ENCODE results near the gene PTPRD. TPM values are rescaled to one million over a fixed set of nuclear protein-coding genes. Genes with fewer than 3 reads are reported as not detected.
A peak's percentile ranks its signal among the peaks of the same experiment; 100 is the strongest.

Gene PTPRD
- total RNA-seq, 1 experiment from 2014 or later: 69.6 TPM

DNA sequence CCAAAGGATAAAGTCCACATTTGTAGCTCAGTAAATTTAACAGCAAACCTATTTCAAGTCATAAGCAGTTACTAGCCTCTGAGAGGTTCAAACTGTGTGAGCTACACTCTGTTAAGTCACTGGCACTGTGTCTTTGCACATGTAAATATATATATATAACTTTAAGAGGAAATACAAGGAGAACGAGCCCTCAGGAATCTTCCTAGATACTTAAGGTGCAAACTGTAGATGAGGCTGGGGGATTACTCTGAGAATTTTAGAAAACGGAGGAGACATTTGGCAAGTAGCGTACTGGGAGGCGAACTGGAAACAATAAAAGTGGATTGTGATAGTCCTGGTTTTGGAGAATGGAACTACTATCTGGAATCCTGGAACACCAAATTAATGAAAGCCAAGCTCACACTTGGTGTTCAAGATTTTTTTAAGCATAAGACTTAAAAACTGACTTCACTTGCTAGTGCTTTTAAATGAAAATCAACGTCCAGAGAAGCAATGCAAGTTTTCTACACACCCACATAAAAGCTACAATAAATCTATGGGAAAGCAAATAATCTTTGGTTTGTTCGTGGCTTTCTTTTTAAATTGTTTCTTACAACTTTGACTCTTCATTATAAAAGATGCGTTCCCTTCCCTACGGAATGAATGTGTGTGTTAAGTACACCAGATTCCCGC lies 1756.3 kb downstream of the PTPRD start:
- Mint-ChIP-seq H3K27me3 (ENCODE audit: low read depth) (peaks cover 15% of the 10 kb centered on the region), H3K4me1 (peaks cover 49% of the 10 kb centered on the region), H3K9me3 (no peaks in the 10 kb centered on the region), H3K4me3 (peak overlapping the region; percentile 90), H3K27ac (no peak overlapping the region), H3K36me3 (no peaks in the 10 kb centered on the region)
- TF ChIP-seq ZNF423 (CRISPR knock-in tag; IDR thresholded peaks at IDR 0.05): no peak
- TF ChIP-seq, protein P1, sequence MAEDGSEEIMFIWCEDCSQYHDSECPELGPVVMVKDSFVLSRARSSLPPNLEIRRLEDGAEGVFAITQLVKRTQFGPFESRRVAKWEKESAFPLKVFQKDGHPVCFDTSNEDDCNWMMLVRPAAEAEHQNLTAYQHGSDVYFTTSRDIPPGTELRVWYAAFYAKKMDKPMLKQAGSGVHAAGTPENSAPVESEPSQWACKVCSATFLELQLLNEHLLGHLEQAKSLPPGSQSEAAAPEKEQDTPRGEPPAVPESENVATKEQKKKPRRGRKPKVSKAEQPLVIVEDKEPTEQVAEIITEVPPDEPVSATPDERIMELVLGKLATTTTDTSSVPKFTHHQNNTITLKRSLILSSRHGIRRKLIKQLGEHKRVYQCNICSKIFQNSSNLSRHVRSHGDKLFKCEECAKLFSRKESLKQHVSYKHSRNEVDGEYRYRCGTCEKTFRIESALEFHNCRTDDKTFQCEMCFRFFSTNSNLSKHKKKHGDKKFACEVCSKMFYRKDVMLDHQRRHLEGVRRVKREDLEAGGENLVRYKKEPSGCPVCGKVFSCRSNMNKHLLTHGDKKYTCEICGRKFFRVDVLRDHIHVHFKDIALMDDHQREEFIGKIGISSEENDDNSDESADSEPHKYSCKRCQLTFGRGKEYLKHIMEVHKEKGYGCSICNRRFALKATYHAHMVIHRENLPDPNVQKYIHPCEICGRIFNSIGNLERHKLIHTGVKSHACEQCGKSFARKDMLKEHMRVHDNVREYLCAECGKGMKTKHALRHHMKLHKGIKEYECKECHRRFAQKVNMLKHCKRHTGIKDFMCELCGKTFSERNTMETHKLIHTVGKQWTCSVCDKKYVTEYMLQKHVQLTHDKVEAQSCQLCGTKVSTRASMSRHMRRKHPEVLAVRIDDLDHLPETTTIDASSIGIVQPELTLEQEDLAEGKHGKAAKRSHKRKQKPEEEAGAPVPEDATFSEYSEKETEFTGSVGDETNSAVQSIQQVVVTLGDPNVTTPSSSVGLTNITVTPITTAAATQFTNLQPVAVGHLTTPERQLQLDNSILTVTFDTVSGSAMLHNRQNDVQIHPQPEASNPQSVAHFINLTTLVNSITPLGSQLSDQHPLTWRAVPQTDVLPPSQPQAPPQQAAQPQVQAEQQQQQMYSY (CRISPR knock-in tag; IDR thresholded peaks at IDR 0.05): no peak
- TF ChIP-seq MYBL2 (CRISPR knock-in tag; IDR thresholded peaks at IDR 0.05): no peak
- TF ChIP-seq MXD4 (CRISPR knock-in tag; IDR thresholded peaks at IDR 0.05; ENCODE audit: borderline replicate concordance): no peak
- TF ChIP-seq, protein P2, sequence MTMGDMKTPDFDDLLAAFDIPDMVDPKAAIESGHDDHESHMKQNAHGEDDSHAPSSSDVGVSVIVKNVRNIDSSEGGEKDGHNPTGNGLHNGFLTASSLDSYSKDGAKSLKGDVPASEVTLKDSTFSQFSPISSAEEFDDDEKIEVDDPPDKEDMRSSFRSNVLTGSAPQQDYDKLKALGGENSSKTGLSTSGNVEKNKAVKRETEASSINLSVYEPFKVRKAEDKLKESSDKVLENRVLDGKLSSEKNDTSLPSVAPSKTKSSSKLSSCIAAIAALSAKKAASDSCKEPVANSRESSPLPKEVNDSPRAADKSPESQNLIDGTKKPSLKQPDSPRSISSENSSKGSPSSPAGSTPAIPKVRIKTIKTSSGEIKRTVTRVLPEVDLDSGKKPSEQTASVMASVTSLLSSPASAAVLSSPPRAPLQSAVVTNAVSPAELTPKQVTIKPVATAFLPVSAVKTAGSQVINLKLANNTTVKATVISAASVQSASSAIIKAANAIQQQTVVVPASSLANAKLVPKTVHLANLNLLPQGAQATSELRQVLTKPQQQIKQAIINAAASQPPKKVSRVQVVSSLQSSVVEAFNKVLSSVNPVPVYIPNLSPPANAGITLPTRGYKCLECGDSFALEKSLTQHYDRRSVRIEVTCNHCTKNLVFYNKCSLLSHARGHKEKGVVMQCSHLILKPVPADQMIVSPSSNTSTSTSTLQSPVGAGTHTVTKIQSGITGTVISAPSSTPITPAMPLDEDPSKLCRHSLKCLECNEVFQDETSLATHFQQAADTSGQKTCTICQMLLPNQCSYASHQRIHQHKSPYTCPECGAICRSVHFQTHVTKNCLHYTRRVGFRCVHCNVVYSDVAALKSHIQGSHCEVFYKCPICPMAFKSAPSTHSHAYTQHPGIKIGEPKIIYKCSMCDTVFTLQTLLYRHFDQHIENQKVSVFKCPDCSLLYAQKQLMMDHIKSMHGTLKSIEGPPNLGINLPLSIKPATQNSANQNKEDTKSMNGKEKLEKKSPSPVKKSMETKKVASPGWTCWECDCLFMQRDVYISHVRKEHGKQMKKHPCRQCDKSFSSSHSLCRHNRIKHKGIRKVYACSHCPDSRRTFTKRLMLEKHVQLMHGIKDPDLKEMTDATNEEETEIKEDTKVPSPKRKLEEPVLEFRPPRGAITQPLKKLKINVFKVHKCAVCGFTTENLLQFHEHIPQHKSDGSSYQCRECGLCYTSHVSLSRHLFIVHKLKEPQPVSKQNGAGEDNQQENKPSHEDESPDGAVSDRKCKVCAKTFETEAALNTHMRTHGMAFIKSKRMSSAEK (CRISPR knock-in tag; IDR thresholded peaks at IDR 0.05; ENCODE audit: borderline replicate concordance): no peak
- TF ChIP-seq, protein P3, sequence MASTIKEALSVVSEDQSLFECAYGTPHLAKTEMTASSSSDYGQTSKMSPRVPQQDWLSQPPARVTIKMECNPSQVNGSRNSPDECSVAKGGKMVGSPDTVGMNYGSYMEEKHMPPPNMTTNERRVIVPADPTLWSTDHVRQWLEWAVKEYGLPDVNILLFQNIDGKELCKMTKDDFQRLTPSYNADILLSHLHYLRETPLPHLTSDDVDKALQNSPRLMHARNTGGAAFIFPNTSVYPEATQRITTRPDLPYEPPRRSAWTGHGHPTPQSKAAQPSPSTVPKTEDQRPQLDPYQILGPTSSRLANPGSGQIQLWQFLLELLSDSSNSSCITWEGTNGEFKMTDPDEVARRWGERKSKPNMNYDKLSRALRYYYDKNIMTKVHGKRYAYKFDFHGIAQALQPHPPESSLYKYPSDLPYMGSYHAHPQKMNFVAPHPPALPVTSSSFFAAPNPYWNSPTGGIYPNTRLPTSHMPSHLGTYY (CRISPR knock-in tag; IDR thresholded peaks at IDR 0.05): no peak
- no peak for TF ChIP-seq TP53 (CRISPR knock-in tag; IDR thresholded peaks at IDR 0.05)
- no peak for TF ChIP-seq CBFB (CRISPR knock-in tag; IDR thresholded peaks at IDR 0.05; ENCODE audit: low read depth)
- no peak for TF ChIP-seq SMAD3 (CRISPR knock-in tag; IDR thresholded peaks at IDR 0.05; ENCODE audit: borderline replicate concordance)
- TF ChIP-seq, protein P4, sequence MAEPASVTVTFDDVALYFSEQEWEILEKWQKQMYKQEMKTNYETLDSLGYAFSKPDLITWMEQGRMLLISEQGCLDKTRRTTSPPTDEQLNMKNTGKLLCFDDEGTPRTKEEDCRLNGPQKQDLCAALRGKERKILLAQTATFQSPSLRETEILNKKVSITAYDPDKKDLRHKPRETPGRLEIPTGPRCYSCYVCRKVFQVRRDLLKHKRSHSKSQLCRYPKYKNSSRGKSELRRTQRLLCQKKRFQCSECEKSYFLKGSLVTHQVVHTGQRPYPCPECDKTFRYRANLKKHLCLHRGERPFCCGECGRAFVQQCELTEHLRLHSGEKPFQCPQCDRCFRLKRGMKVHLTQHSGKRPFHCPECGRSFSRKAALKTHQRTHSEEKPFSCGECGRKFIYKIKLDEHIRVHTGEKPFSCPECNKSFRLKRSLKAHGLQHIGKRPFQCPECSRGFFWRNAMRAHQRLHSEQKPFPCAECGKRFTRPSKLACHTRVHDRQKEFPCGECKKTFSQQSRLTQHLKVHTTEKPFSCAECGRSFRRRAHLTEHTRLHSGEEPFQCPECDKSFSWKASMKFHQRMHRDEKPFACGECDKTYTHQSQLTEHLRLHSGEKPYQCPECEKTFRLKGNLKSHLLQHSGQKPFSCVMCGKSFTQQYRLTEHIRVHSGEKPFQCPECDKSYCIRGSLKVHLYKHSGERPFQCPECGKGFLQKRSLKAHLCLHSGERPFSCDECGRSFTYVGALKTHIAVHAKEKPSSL (CRISPR knock-in tag; conservative IDR thresholded peaks at IDR 0.05): no peak
- DNase-seq (ENCODE audit: low spot score): no peak
- ChIA-PET POLR2A (no interaction called here), CTCF (interaction anchor here (0.5 to 1.7 kb wide), 5 partner anchors 13 to 183 kb away, joined by 3 to 6 read pairs (median 4); no protein-coding TSS in a partner anchor)
- no peak for ATAC-seq

DNA sequence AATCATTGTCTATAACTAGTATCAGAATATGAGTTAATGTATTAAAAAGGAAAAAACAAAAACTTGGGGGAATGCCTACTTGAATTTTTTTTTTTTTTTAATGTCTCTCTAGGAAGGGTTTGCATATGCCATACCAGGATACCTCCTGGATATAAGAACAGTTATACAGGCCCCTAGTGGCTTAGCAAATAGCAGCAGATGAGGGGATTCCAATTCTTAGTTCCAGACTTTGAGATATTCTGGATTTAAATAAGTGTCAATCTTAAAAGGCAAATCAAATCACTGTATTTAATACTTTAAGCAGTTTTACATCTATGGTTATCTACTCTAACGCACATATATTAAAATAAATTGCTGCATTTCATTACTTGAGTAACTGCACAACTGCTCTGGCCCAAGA lies 1757.8 kb downstream of the PTPRD start:
- no peaks in the 10 kb centered on the region for H3K36me3 Mint-ChIP-seq
- H3K4me3 Mint-ChIP-seq: no peak overlapping the region
- ChIA-PET CTCF (no interaction called here), POLR2A (no interaction called here)
- peaks cover 59% of the 10 kb centered on the region for H3K4me1 Mint-ChIP-seq
- no peak for DNase-seq (ENCODE audit: low spot score)
- H3K27me3 Mint-ChIP-seq (ENCODE audit: low read depth): peaks cover 15% of the 10 kb centered on the region
- ATAC-seq: no peak
- no peak overlapping the region for H3K27ac Mint-ChIP-seq
- no peaks in the 10 kb centered on the region for H3K9me3 Mint-ChIP-seq
- TF ChIP-seq SP1 (CRISPR knock-in tag; conservative IDR thresholded peaks at IDR 0.05) (no peak), HMGA2 (CRISPR knock-in tag; IDR thresholded peaks at IDR 0.05) (no peak), ZNF423 (CRISPR knock-in tag; IDR thresholded peaks at IDR 0.05) (no peak), NR3C1 (CRISPR knock-in tag; conservative IDR thresholded peaks at IDR 0.05; ENCODE audit: low read depth) (no peak)
- TF ChIP-seq, protein P1 (CRISPR knock-in tag; IDR thresholded peaks at IDR 0.05): no peak
- TF ChIP-seq, protein P5, sequence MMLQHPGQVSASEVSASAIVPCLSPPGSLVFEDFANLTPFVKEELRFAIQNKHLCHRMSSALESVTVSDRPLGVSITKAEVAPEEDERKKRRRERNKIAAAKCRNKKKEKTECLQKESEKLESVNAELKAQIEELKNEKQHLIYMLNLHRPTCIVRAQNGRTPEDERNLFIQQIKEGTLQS (CRISPR knock-in tag; conservative IDR thresholded peaks at IDR 0.05): no peak
- TF ChIP-seq, protein P6, sequence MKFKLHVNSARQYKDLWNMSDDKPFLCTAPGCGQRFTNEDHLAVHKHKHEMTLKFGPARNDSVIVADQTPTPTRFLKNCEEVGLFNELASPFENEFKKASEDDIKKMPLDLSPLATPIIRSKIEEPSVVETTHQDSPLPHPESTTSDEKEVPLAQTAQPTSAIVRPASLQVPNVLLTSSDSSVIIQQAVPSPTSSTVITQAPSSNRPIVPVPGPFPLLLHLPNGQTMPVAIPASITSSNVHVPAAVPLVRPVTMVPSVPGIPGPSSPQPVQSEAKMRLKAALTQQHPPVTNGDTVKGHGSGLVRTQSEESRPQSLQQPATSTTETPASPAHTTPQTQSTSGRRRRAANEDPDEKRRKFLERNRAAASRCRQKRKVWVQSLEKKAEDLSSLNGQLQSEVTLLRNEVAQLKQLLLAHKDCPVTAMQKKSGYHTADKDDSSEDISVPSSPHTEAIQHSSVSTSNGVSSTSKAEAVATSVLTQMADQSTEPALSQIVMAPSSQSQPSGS (CRISPR knock-in tag; IDR thresholded peaks at IDR 0.05; ENCODE audit: borderline replicate concordance, low read depth): no peak
